HepG2 (cell line): Measurements from ENCODE around the gene NRL. TPM values are rescaled to one million over a fixed set of nuclear protein-coding genes. Genes with fewer than 3 reads are reported as not detected.

Experiments used
- ATF5 ChIP-seq: sonication (generic); formaldehyde crosslinking; IDR thresholded peaks from 2 replicates; pipeline ENCODE4 v1.4.0; 2020; ENCODE audit warnings: mild to moderate bottlenecking, low read depth, missing genetic modification reagents
- CC2D1A ChIP-seq: sonication (generic); formaldehyde crosslinking; IDR thresholded peaks from 2 replicates; pipeline ENCODE4 v1.8.1; 2023; ENCODE audit warnings: mild to moderate bottlenecking, missing genetic modification reagents
- CREM ChIP-seq, 2 experiments: sonication (generic) in 1 of 2; formaldehyde crosslinking in 1 of 2; IDR thresholded peaks; 2 replicates each; pipeline versions ENCODE4 v1.4.0 to v1.6.1; 2016 to 2020; ENCODE audit warnings: antibody characterized with exemption in 1 of 2, mild to moderate bottlenecking in 1 of 2, missing genetic modification reagents in 1 of 2
- ELF1 ChIP-seq: sonication (generic); formaldehyde crosslinking; IDR thresholded peaks from 2 replicates; pipeline ENCODE4 v1.4.0; 2020; ENCODE audit warnings: missing genetic modification reagents
- HNF4A ChIP-seq: sonication (generic); formaldehyde crosslinking; IDR thresholded peaks from 2 replicates; pipeline ENCODE4 v1.4.0; 2020; ENCODE audit warnings: missing genetic modification reagents
- HNRNPLL ChIP-seq: fragments of 200-400 bp; formaldehyde crosslinking; IDR thresholded peaks from 2 replicates; pipeline ENCODE4 v1.6.1; 2017; ENCODE audit warnings: mild to moderate bottlenecking, low read depth, low read length; ENCODE audit not compliant: poor library complexity, severe bottlenecking
- HOMEZ ChIP-seq: IDR thresholded peaks from 2 replicates; pipeline ENCODE4 v1.6.1; 2016; ENCODE audit warnings: low read depth
- NR2F1 ChIP-seq, 2 experiments: fragments of 450-650 bp in 1 of 2; formaldehyde crosslinking in 1 of 2; IDR thresholded peaks; 2 replicates each; pipeline versions ENCODE4 v1.5.0 to v1.6.1; 2016 to 2020; ENCODE audit warnings: mild to moderate bottlenecking in 1 of 2, missing compliant biosample characterization in 1 of 2, missing genetic modification reagents in 1 of 2, moderate library complexity in 1 of 2
- SIN3A ChIP-seq: IDR thresholded peaks from 2 replicates; pipeline ENCODE4 v1.6.1; 2011; ENCODE audit warnings: low read depth, mild to moderate bottlenecking, control low read depth, low read length, borderline replicate concordance
- STAG1 ChIP-seq: sonication (generic); formaldehyde crosslinking; IDR thresholded peaks from 2 replicates; pipeline ENCODE4 v1.4.0; 2020; ENCODE audit warnings: missing genetic modification reagents
- TBX3 ChIP-seq: fragments of 450-650 bp; IDR thresholded peaks from 2 replicates; pipeline ENCODE4 v1.6.1; 2017; ENCODE audit warnings: antibody characterized with exemption, mild to moderate bottlenecking, inconsistent platforms, borderline replicate concordance
- TCF7 ChIP-seq: sonication (generic); IDR thresholded peaks from 2 replicates; pipeline ENCODE4 v1.6.1; 2016; ENCODE audit warnings: antibody characterized with exemption, low read depth
- TIGD3 ChIP-seq: sonication (generic); formaldehyde crosslinking; IDR thresholded peaks from 2 replicates; pipeline ENCODE4 v1.5.1; 2020; ENCODE audit warnings: mild to moderate bottlenecking, missing genetic modification reagents, borderline replicate concordance
- ZFP91 ChIP-seq: sonication (generic); formaldehyde crosslinking; IDR thresholded peaks from 2 replicates; pipeline ENCODE4 v1.9.0; 2022; ENCODE audit warnings: missing genetic modification reagents, mild to moderate bottlenecking, borderline replicate concordance
- ZNF260 ChIP-seq: sonication (generic); formaldehyde crosslinking; IDR thresholded peaks from 2 replicates; pipeline ENCODE4 v1.4.0; 2020; ENCODE audit warnings: missing genetic modification reagents, low read depth, mild to moderate bottlenecking, borderline replicate concordance
- ZNF350 ChIP-seq: sonication (generic); formaldehyde crosslinking; IDR thresholded peaks from 2 replicates; pipeline ENCODE4 v1.4.0; 2020; ENCODE audit warnings: mild to moderate bottlenecking, low read depth, missing genetic modification reagents, borderline replicate concordance
- ZNF362 ChIP-seq: sonication (generic); formaldehyde crosslinking; IDR thresholded peaks from 2 replicates; pipeline ENCODE4 v1.4.0; 2020; ENCODE audit warnings: missing genetic modification reagents, mild to moderate bottlenecking, borderline replicate concordance
- ZNF431 ChIP-seq: sonication (generic); formaldehyde crosslinking; IDR thresholded peaks from 2 replicates; pipeline ENCODE4 v1.9.0; 2022; ENCODE audit warnings: missing genetic modification reagents, low read depth, mild to moderate bottlenecking, borderline replicate concordance
- polyA plus RNA-seq, 8 experiments: library from polyadenylated mRNA; depleted of rRNA in 3 of 8; stranded (reverse) in 7 of 8; unstranded in 1 of 8; fragments of >200 nt; fragmentation: Illumina TruSeq in 4 of 8; extraction: Trizol in 4 of 8; gene quantifications; 2 replicates each; pipeline versions ENCODE4 v1.2.1 to v1.2.3, GENCODE V29; 2011 to 2016; ENCODE audit warnings: low read depth in 4 of 8, missing spikeins in 1 of 8, mixed read lengths in 1 of 8; ENCODE audit not compliant: insufficient read depth in 1 of 8
- total RNA-seq, 5 experiments: library from RNA; depleted of rRNA; stranded (reverse); fragments of >200 nt; fragmentation: Illumina TruSeq; extraction: Trizol; gene quantifications; 2 replicates each; pipeline ENCODE4 v1.2.3, GENCODE V29; 2016; ENCODE audit warnings: low read depth in 1 of 5

NRL gene
- total and polyA plus RNA-seq, 2 of the 13 experiments (the other 11 are each of a cell fraction or from before 2014, with no cell fraction given): 2.5 to 4.7 TPM

- TF ChIP-seq TCF7: no peak
- TF ChIP-seq ZNF260 (CRISPR knock-in tag): no peak
- peak; percentile 73; the same call in 1 of the 2 replicates for TF ChIP-seq SIN3A
- TF ChIP-seq TIGD3 (CRISPR knock-in tag): peak; percentile 92
- TF ChIP-seq NR2F1 (CRISPR knock-in tag; IDR thresholded peaks at IDR 0.05): no peak
- peak; percentile 82 for TF ChIP-seq HOMEZ (CRISPR knock-in tag)
- peak; percentile 84 for TF ChIP-seq ELF1
- peak; percentile 5; the same call in 1 of the 2 replicates for TF ChIP-seq STAG1 (CRISPR knock-in tag)
- TF ChIP-seq CC2D1A: peak; percentile 65; the same call in 1 of the 2 replicates
- TF ChIP-seq HNF4A (CRISPR knock-in tag): peak; percentile 74
- 0 out of 2 replicates have a peak, but pooled peaks have one; percentile 26 for TF ChIP-seq ZNF362
- TF ChIP-seq HNRNPLL: peak; percentile 87
- TF ChIP-seq ZNF350 (CRISPR knock-in tag): peak; percentile 64
- no peak for TF ChIP-seq ZFP91 (CRISPR knock-in tag)
- peak; percentile 52; the same call in 1 of the 2 replicates for TF ChIP-seq TBX3
- peak; percentile 65; the same call in 1 of the 2 replicates for TF ChIP-seq ATF5
- no peak for TF ChIP-seq CREM (IDR thresholded peaks at IDR 0.05)
- no peak; the same call in 1 of the 2 replicates for TF ChIP-seq CREM (CRISPR knock-in tag; IDR thresholded peaks at IDR 0.05)
- TF ChIP-seq ZNF431: no peak
Measured at GRCh38 chr14:24135834-24136683, 21.3 kb upstream of the NRL start, which contains the start of gene PSME1 (continued).
